Measurements from ENCODE around the gene MR1.

DNA sequence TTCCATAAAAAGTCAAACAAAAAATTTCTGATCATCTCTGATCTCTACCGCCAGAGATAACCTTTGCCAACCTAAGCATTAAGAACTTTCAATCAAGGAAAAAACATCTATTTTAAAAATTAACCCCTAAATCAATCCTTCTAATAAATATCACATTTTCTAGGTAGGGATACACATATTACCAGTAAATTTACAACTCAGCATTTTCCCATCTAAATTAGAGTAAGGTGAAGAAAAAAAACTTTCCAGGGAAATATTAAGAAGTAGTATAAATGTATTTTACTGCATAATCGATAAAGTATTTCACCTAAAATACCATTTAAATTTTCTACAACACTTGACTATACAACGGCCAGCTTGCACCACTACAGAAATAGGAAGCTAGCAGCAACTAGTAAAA lies 12.6 kb upstream of the MR1 start:
- TF ChIP-seq CTCF (optimal IDR thresholded peaks at IDR 0.05 in 1 of 3, IDR thresholded peaks at IDR 0.05 in 1 of 3, conservative IDR thresholded peaks at IDR 0.05 in 1 of 3; ENCODE audit: extremely low read depth in 1 of 3, insufficient read depth in 2 of 3, low read length in 3 of 3) = no peak
- TF ChIP-seq EZH2 (IDR thresholded peaks at IDR 0.05; ENCODE audit: low read length) = no peak
